Fibroblast of lung (primary cell): ENCODE results near the gene BRME1.

Experiments used
- CTCF ChIP-seq, 2 donors: IDR thresholded peaks in 1 of 2; conservative IDR thresholded peaks in 1 of 2; 1 replicate in 1 of 2; 2 replicates in 1 of 2; pipeline ENCODE4 v1.5.1; 2011 to 2012; ENCODE audit warnings: low read length in 2 of 2, control low read depth in 1 of 2, inconsistent platforms in 1 of 2, low read depth in 1 of 2, mild to moderate bottlenecking in 1 of 2
- EZH2 ChIP-seq: IDR thresholded peaks from 2 replicates; pipeline ENCODE4 v1.5.1; 2012; ENCODE audit warnings: low read length, control low read depth, mild to moderate bottlenecking; ENCODE audit errors: missing control alignments

- TF ChIP-seq CTCF (conservative IDR thresholded peaks at IDR 0.05 in 1 of 2, IDR thresholded peaks at IDR 0.05 in 1 of 2; ENCODE audit: low read depth in 1 of 2, low read length in 2 of 2) (no peak), EZH2 (no peak)
Measured at GRCh38 chr19:13884726-13885591, 21.0 kb downstream of the BRME1 start.
